HG03520 (cell line): ENCODE measurements around the gene SP2.
"Not testable (repeated sequence)": the region's sequence is repeated elsewhere in the genome, so short reads cannot be mapped to it uniquely, and the experiment has no call there.

Experiments
- ATAC-seq: cut with Tn5 transposase; IDR thresholded peaks from one replicate; pipeline ENCODE4 v1.9.1; 2021; ENCODE audit warnings: mild to moderate bottlenecking, moderate library complexity; ENCODE audit not compliant: unreplicated experiment

Gene SP2

GRCh38 chr17:47917581-47917980 lies 21.5 kb downstream of the SP2 start:
- no peak for ATAC-seq

- ATAC-seq, result no peak
Measured at GRCh38 chr17:47918006-47918405, 22.0 kb downstream of the SP2 start.

- no peak for ATAC-seq
Measured at GRCh38 chr17:47918991-47919390, 23.0 kb downstream of the SP2 start.

DNA sequence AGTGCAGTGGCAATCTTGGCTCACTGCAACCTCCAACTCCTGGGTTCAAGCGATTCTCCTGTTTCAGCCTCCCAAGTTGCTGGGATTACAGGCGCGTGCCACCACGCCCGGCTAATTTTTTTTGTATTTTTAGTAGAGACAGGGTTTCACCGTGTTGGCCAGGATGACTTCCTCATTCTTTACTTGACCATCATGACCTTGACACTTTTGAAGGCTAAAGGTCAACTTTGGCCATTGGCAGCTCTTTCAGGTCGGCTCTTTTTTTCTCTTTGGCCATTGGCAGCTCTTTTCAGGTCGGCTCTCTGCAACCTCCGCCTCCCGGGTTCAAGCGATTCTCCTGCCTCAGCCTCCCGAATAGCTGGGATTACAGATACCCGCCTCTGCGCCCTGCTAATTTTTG lies 23.9 kb downstream of the SP2 start:
- ATAC-seq, result not testable (repeated sequence)

GRCh38 chr17:47924785-47925677 lies 29.0 kb downstream of the SP2 start:
- ATAC-seq, result no peak

- no peak for ATAC-seq
Measured at GRCh38 chr17:47925678-47925988, 29.6 kb downstream of the SP2 start.

DNA sequence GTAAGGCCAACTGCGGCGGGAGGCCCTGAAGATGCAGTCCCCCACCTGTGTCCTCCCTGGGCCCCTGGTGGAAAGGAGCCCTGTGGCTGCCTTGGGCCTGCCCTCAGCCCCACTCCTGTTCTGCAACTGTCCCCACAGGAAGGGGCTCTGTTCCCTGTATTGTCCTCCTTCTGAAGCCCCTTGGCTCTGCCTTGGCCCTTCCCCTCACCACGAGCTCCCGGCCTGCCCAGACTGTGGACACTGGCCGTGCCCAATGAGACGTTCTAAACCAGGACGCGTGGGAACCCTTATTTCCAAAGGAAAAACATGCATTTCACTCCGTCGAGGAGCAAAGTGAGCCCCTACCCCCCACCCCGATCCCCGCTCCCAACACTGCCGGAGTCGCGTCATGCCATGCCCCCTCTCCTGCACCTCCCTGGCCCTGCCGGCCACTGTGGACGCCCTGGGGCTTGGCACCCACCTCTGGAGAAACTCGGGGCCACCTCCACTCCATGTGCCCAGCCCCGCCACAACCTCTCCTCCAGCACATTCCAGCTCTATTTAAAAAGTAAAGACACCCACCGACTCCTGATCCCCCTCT lies 31.9 kb downstream of the SP2 start:
- ATAC-seq, result no peak

DNA sequence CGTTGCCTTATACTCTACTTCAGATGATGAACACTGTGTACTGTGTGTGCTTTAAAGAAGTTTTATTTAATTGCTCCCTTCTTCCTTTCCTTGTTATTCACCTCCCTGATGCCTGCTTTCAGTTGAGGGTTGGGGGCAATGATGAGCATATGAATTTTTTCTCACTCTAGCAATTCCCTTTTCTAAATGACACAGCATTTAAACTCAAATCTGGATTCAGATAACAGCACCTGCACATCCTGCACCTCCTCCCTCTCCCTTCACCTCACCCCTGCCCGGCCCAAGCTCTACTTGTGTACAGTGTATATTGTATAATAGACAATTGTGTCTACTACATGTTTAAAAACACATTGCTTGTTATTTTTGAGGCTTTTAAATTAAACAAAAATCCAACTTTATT lies 32.4 kb downstream of the SP2 start:
- ATAC-seq, result no peak

GRCh38 chr17:47929218-47930000 lies 33.4 kb downstream of the SP2 start:
- ATAC-seq, result no peak

DNA sequence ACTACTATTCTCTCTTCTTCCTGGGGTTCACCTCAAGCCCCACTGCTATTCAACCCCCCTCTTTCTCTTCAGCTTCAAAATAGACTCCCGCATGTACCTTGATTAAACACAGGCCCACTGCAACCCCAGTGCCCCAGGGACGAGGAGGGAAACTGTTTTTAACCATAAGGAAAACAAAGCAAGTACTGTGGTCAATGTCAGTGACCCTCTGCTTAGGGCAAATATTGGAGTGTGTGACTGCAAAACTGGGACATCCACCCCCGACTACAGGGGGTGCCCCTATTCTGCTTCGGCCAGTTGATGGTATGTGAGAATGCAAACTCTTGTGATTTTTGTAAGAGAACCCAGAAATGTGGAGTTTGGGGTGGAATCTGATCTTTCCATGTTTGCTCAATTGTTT lies 35.8 kb downstream of the SP2 start:
- no peak for ATAC-seq

GRCh38 chr17:47934856-47935255 lies 38.8 kb downstream of the SP2 start:
- ATAC-seq, result no peak

DNA sequence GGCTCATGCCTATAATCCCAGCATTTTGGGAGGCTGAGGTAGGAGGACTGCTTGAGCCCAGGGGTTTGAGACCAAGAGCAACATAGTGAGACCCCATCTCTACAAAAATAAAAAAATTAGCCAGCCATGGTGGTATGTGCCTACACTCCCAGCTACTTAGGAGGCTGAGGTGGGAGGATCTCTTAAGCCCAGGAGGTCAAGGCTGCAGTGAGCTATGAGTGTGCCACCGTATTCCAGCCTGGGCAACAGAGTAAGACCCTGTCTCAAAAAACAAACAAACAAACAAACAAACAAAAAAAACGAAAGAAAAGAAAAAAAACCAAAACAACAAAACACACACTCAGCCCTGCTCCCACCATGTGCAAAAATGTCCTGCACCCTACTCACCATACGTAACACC lies 39.4 kb downstream of the SP2 start:
- not testable (repeated sequence) for ATAC-seq

- ATAC-seq, result no peak
Measured at GRCh38 chr17:47935961-47936360, 39.9 kb downstream of the SP2 start.

DNA sequence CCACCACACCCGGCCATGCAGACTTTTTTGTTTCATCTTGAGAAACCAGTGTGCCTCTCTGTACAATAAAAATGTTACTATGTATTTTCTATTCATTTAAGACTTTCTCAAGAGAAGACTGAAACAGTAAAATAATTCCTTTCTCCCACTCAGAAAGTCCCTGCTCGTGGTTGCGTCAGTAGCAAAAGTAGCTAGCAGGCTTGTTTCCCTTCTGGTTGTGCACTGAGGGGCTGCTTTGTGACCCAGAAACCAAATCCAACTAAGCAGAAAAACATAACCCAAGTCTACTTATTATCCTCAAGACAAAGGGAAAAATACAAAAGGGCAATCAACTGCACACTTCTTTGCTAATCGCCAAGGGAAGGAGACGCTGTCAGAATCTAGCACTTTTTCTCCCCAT lies 41.9 kb downstream of the SP2 start:
- no peak for ATAC-seq

DNA sequence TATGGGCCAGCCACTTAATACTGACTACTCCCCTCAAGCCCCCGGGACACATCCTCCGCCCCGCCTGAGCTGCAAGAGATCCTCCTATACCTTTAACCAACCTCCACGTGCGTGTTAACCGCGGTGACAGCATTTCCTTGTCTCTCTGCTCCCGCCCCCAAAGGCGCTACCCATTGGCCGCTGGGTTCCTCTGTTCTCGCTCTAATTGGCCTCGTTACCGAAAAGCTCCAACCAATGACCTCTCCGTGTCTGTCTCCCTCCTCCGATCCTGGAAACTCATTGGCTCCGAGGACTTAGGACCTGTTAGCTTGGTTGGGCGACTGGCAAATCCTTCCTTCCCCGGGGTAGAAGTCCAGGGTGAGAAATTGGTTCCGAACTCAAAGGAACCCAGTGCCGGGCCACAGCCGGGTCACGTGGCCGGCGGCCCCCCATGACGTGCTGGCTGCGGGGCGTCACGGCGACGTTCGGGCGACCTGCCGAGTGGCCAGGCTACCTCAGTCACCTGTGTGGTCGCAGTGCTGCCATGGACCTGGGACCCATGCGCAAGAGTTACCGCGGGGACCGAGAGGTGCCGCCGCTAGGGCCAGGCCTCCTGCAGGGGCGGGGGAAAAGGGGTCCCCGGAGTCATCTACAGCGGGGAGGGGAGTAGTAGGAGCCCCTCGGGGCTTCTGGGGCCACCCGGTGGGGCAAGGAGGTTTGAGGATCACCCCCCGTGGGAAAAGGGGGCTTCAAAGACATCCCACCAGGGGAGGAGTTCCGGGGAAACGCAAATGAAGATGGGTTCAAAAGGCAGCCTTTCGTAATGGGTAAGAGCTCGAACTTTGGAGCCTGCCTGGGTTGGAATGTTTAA lies 45.4 kb downstream of the SP2 start, which contains the start of gene PNPO:
PNPO (plus strand) TSS at position 326 of the 850 bp plus-strand sequence; CDS start at position 431, 105 bp downstream.
- ATAC-seq, result peak; percentile 87

GRCh38 chr17:47942096-47942510 lies 46.1 kb downstream of the SP2 start:
- no peak for ATAC-seq

DNA sequence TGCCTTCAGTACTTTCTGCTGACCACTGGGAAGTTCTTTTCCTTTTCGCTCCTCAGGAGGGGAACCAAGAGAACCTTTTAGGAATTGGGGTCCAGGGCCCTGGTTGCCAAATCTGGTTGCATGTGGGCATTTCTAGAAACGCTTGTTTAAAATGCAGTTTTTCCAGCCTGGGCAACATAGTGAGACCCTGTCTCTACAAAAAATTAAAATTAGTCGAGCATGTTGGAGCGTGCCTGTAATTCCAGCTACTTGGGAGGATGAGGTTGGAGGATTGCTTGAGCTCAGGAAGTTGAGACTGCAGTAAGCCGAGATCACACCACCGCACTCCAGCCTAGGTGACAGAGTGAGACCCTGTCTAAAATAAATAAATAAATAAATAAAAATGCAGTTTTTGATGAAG lies 46.5 kb downstream of the SP2 start:
- no peak for ATAC-seq

- ATAC-seq, result no peak
Measured at GRCh38 chr17:47945080-47945479, 49.0 kb downstream of the SP2 start.

GRCh38 chr17:47945529-47946508 lies 49.8 kb downstream of the SP2 start:
- no peak for ATAC-seq

DNA sequence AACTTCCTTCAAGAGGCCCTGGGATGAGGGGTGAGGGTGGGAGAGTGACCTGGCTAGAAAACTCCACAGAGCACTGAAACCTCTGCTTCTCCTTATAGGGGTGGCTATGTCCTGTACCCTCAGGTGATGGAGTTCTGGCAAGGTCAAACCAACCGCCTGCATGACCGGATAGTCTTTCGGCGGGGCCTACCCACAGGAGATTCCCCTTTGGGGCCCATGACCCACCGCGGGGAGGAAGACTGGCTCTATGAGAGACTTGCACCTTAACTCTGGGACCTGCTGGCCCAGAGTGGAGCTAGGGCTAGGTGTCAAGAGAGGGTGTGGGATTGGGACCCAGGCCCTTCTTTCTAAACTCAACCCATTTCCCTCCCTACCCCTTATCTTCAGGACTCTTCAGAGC lies 50.5 kb downstream of the SP2 start:
- ATAC-seq, result no peak
